Middle frontal gyrus (tissue), 1 donor: Measurements from ENCODE around the gene ORM1.
"Not testable (repeated sequence)": the region's sequence is repeated elsewhere in the genome, so short reads cannot be mapped to it uniquely, and the experiment has no call there.

Source experiments
- DNase-seq: peaks from one replicate; pipeline ENCODE4 v3.0.0-alpha.2; 2015; ENCODE audit warnings: low spot score; ENCODE audit errors: extremely low spot score

The ORM1 gene

GRCh38 chr9:114322160-114322818 is 609 bp upstream of the ORM1 start:
- not testable (repeated sequence) for DNase-seq

GRCh38 chr9:114323849-114324248 is 951 bp downstream of the ORM1 start:
- not testable (repeated sequence) for DNase-seq

- DNase-seq: no peak
Observed at GRCh38 chr9:114324492-114324891, 1.6 kb downstream of the ORM1 start.

GRCh38 chr9:114324965-114325364 is 2.1 kb downstream of the ORM1 start:
- not testable (repeated sequence) for DNase-seq

- not testable (repeated sequence) for DNase-seq
Observed at GRCh38 chr9:114325684-114326254, 2.9 kb downstream of the ORM1 start.

GRCh38 chr9:114327749-114328148 is 4.9 kb downstream of the ORM1 start:
- DNase-seq: no peak

- not testable (repeated sequence) for DNase-seq
Observed at GRCh38 chr9:114328357-114328820, 5.5 kb downstream of the ORM1 start.

- not testable (repeated sequence) for DNase-seq
Observed at GRCh38 chr9:114328937-114329624, 6.2 kb downstream of the ORM1 start.

GRCh38 chr9:114329625-114330022 is 6.7 kb downstream of the ORM1 start, which contains the start of gene ORM2:
ORM2 (plus strand) TSS chr9:114329869; CDS start chr9:114329905, 36 bp downstream.
- not testable (repeated sequence) for DNase-seq

GRCh38 chr9:114330636-114331035 is 7.7 kb downstream of the ORM1 start:
- no peak for DNase-seq

GRCh38 chr9:114331229-114332195 is 8.6 kb downstream of the ORM1 start:
- not testable (repeated sequence) for DNase-seq

- DNase-seq: not testable (repeated sequence)
Observed at GRCh38 chr9:114332474-114333040, 9.7 kb downstream of the ORM1 start.

GRCh38 chr9:114333718-114334117 is 10.8 kb downstream of the ORM1 start:
- not testable (repeated sequence) for DNase-seq

- no peak for DNase-seq
Observed at GRCh38 chr9:114334490-114334889, 11.6 kb downstream of the ORM1 start.

GRCh38 chr9:114335745-114336144 is 12.8 kb downstream of the ORM1 start:
- no peak for DNase-seq

GRCh38 chr9:114336157-114336556 is 13.3 kb downstream of the ORM1 start:
- DNase-seq: no peak

GRCh38 chr9:114336699-114337395 is 13.9 kb downstream of the ORM1 start:
- no peak for DNase-seq

GRCh38 chr9:114338187-114338586 is 15.3 kb downstream of the ORM1 start:
- no peak for DNase-seq

- no peak for DNase-seq
Observed at GRCh38 chr9:114339130-114339908, 16.4 kb downstream of the ORM1 start.
